Measurements from ENCODE around the gene ANAPC16. TPM values are rescaled to one million over a fixed set of nuclear protein-coding genes. Genes with fewer than 3 reads are reported as not detected.

The ANAPC16 gene
- total RNA-seq, 1 experiment from 2014 or later, result 71.1 TPM

GRCh38 chr10:72186982-72187330 lies 28.9 kb upstream of the ANAPC16 start:
- intact Hi-C loops (cut with micrococcal nuclease), result no loop called here
- ChIA-PET POLR2A (no interaction called here), CTCF (no interaction called here), RAD21 (ENCODE audit: low non-redundant PET in 1 of 2, low total read pairs in 2 of 2, uncharacterized antibody in 2 of 2, unreplicated experiment in 2 of 2) (no interaction called here)
- Histone ChIP-seq H3K4me3 (replicated peaks in 1 of 2; ENCODE audit: low read depth in 1 of 2, low read length in 2 of 2) (no peak overlapping the region), H3K27me3 (ENCODE audit: insufficient read depth, low read length) (no peaks in the 10 kb centered on the region), H3K9me2 (ENCODE audit: insufficient read depth) (no peaks in the 10 kb centered on the region), H2AFZ (ENCODE audit: low read depth, low read length, poor library complexity, severe bottlenecking) (no peak overlapping the region), H3K36me3 (ENCODE audit: control insufficient read depth in 1 of 2, insufficient read depth in 2 of 2, low read length in 2 of 2) (peaks cover 0 to 9% of the 10 kb centered on the region in 2 experiments; a peak in 1 of 4 replicates), H3K9me3 (ENCODE audit: control insufficient read depth in 1 of 2, insufficient read depth in 1 of 2, low read depth in 1 of 2, low read length in 2 of 2) (peaks cover 0 to 9% of the 10 kb centered on the region in 2 experiments; a peak in 3 of 4 replicates), H3K79me2 (ENCODE audit: insufficient read depth, low read length) (no peaks in the 10 kb centered on the region), H3K4me2 (ENCODE audit: low read length) (no peak overlapping the region), H4K20me1 (ENCODE audit: insufficient read depth) (no peaks in the 10 kb centered on the region), H3K27ac (ENCODE audit: low read depth, low read length) (no peak overlapping the region), H3K9ac (ENCODE audit: low read length) (no peak overlapping the region), H3K4me1 (ENCODE audit: control insufficient read depth in 1 of 2, insufficient read depth in 2 of 2, low read length in 2 of 2) (no peaks in the 10 kb centered on the region)
- no peak for DNase-seq (ENCODE audit: low read depth, low spot score)
- no TSS peak for BruUV-seq (replicated peaks)
- TF ChIP-seq ZFX (IDR thresholded peaks at IDR 0.05) (no peak), CBX3 (IDR thresholded peaks at IDR 0.05; ENCODE audit: low read depth) (no peak), YY1 (IDR thresholded peaks at IDR 0.05; ENCODE audit: extremely low read depth, insufficient replicate concordance, low read depth, low read length) (no peak), ZBTB33 (IDR thresholded peaks at IDR 0.05; ENCODE audit: extremely low read depth, insufficient replicate concordance, low read length) (no peak), ZNF274 (IDR thresholded peaks at IDR 0.05; ENCODE audit: low read depth, low read length) (no peak)
- TF ChIP-seq, protein P1, sequence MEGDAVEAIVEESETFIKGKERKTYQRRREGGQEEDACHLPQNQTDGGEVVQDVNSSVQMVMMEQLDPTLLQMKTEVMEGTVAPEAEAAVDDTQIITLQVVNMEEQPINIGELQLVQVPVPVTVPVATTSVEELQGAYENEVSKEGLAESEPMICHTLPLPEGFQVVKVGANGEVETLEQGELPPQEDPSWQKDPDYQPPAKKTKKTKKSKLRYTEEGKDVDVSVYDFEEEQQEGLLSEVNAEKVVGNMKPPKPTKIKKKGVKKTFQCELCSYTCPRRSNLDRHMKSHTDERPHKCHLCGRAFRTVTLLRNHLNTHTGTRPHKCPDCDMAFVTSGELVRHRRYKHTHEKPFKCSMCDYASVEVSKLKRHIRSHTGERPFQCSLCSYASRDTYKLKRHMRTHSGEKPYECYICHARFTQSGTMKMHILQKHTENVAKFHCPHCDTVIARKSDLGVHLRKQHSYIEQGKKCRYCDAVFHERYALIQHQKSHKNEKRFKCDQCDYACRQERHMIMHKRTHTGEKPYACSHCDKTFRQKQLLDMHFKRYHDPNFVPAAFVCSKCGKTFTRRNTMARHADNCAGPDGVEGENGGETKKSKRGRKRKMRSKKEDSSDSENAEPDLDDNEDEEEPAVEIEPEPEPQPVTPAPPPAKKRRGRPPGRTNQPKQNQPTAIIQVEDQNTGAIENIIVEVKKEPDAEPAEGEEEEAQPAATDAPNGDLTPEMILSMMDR (IDR thresholded peaks at IDR 0.05 in 2 of 3, conservative IDR thresholded peaks at IDR 0.05 in 1 of 3; ENCODE audit: borderline replicate concordance in 1 of 3, insufficient read depth in 1 of 3, low read depth in 2 of 3, low read length in 2 of 3), result no peak
- ATAC-seq, result no peak
